ENCODE results near the gene FBXW2. TPM values are rescaled to one million over a fixed set of nuclear protein-coding genes. Genes with fewer than 3 reads are reported as not detected.

FBXW2 gene
- total RNA-seq, 6 experiments from 2014 or later: 61.5 to 73.9 (median 67.7) TPM

DNA sequence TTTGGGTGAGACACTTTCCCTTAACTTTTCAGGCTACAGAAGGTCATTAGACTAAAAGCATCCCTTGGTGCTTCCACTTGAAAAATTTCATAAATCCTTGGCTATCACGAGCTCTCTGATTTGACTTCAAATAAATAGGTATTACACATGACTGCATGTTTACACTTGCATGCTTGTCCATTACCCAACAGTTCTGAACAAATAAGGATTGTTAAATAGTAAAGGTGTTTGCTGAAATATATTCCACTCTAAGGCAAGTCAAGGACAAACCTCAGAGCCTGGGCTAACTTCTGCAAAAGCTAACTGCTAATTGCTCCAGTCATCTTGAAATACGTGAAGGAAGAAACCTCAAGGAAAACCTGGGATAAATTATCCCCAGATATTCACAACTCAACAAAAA, 14.5 kb downstream of the FBXW2 start:
- DNase-seq: no peak
- Mint-ChIP-seq H3K4me1 (ENCODE audit: low read depth) (peaks cover 4% of the 10 kb centered on the region), H3K27ac (no peak overlapping the region), H3K27me3 (ENCODE audit: insufficient read depth) (no peaks in the 10 kb centered on the region), H3K9me3 (no peaks in the 10 kb centered on the region), H3K36me3 (ENCODE audit: low read depth) (peaks cover 39% of the 10 kb centered on the region), H3K4me3 (no peak overlapping the region)
- TF ChIP-seq, protein P1, sequence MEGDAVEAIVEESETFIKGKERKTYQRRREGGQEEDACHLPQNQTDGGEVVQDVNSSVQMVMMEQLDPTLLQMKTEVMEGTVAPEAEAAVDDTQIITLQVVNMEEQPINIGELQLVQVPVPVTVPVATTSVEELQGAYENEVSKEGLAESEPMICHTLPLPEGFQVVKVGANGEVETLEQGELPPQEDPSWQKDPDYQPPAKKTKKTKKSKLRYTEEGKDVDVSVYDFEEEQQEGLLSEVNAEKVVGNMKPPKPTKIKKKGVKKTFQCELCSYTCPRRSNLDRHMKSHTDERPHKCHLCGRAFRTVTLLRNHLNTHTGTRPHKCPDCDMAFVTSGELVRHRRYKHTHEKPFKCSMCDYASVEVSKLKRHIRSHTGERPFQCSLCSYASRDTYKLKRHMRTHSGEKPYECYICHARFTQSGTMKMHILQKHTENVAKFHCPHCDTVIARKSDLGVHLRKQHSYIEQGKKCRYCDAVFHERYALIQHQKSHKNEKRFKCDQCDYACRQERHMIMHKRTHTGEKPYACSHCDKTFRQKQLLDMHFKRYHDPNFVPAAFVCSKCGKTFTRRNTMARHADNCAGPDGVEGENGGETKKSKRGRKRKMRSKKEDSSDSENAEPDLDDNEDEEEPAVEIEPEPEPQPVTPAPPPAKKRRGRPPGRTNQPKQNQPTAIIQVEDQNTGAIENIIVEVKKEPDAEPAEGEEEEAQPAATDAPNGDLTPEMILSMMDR (IDR thresholded peaks at IDR 0.05): no peak

DNA sequence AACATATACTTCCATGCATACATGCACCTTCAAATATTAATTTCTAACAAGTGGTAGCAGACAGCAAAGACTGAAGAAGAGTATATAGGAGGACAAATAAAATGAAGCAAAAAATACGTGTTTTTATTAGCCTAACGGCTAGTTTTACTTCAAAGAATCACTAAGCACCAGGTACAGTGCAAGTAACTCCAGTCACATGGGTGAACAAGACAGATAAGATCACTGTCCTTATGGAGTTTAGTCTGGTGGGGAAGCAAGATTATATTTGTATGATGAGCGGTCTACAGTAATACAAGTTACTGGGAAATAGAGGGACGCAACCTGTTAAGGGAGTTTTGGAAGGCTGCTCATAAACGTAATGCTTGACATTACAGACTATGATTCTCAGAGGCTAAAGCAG, 16.0 kb downstream of the FBXW2 start:
- no peaks in the 10 kb centered on the region for H3K9me3 Mint-ChIP-seq

DNA sequence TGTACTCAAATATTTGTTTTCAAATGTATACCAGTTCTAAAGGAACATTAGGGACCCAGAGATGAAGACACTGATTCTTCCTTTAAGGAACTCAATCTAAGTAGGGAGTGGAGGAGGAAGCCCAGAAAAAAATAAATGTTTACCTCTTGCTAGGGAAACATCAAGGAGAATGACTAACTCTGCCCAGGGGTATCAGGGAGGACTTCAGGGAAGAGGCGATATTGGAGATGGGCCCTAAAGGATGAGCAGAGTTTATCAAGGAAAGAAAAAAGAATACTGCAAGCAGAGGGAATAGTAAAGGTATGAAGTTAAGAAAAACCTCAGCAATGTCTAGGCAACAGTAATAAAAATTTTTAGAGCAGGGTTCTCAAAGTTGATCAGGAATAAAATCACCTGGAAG, 16.4 kb downstream of the FBXW2 start:
- no peaks in the 10 kb centered on the region for H3K4me1 Mint-ChIP-seq (ENCODE audit: low read depth)
- H3K36me3 Mint-ChIP-seq (ENCODE audit: low read depth): peaks cover 34% of the 10 kb centered on the region
- no peaks in the 10 kb centered on the region for H3K27me3 Mint-ChIP-seq (ENCODE audit: insufficient read depth)
- no peak overlapping the region for H3K27ac Mint-ChIP-seq
- no peak for DNase-seq
- TF ChIP-seq, protein P1 (IDR thresholded peaks at IDR 0.05): no peak
- no peak overlapping the region for H3K4me3 Mint-ChIP-seq
- H3K9me3 Mint-ChIP-seq: no peaks in the 10 kb centered on the region

More for the DNA sequence above, 16.0 kb downstream of the FBXW2 start:
- Mint-ChIP-seq H3K36me3 (ENCODE audit: low read depth) (peaks cover 34% of the 10 kb centered on the region), H3K4me1 (ENCODE audit: low read depth) (no peaks in the 10 kb centered on the region), H3K27ac (no peak overlapping the region), H3K4me3 (no peak overlapping the region), H3K27me3 (ENCODE audit: insufficient read depth) (no peaks in the 10 kb centered on the region)
- TF ChIP-seq, protein P1 (IDR thresholded peaks at IDR 0.05): no peak
- no peak for DNase-seq

DNA sequence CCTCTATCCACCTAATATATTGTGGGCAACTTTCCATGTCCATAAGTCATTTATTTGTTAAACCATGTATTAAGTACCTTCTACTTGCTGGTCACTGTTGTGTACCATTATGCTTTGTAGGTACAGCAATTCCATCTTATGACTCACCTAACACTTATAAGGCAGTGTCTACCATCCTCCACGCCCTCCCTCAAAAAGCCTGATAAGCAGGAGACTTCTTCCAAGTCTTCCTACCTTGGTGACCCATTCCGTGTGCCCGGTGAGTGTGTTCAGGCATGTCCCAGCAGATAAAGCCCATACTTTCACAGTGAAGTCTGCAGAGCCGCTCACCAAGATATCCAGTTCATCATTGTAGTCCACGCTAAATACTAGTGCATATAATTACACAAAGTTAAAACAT, 17.4 kb downstream of the FBXW2 start:
- Mint-ChIP-seq H3K27ac (no peak overlapping the region), H3K4me1 (ENCODE audit: low read depth) (no peaks in the 10 kb centered on the region), H3K4me3 (no peak overlapping the region), H3K27me3 (ENCODE audit: insufficient read depth) (no peaks in the 10 kb centered on the region), H3K9me3 (no peaks in the 10 kb centered on the region), H3K36me3 (ENCODE audit: low read depth) (peaks cover 39% of the 10 kb centered on the region)
- DNase-seq: no peak
- TF ChIP-seq, protein P1 (IDR thresholded peaks at IDR 0.05): no peak

DNA sequence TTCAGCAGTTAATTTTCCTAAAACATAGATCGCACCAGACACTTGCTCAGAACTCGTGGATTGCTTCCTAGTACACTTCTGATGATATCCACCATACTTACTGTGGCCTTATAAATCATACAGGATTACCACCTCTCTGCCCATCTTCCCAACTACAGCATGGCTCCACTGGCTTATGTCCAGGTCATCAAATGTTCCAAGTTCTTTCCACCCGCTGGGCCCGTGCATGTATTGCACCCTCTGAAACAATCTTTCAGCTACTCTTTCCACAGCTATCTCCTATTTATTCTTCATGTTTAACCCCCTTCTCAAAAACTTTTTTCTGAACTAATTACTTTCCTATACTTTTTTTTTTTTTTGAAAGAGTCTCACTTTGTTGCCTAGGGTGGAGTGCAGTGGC, 18.5 kb downstream of the FBXW2 start:
- TF ChIP-seq, protein P1 (IDR thresholded peaks at IDR 0.05): peak; percentile 35; the same call in 1 of the 2 replicates
- Mint-ChIP-seq H3K36me3 (ENCODE audit: low read depth) (peaks cover 39% of the 10 kb centered on the region), H3K4me1 (ENCODE audit: low read depth) (no peaks in the 10 kb centered on the region), H3K4me3 (no peak overlapping the region), H3K27ac (no peak overlapping the region), H3K9me3 (no peaks in the 10 kb centered on the region), H3K27me3 (ENCODE audit: insufficient read depth) (no peaks in the 10 kb centered on the region)
- DNase-seq: no peak

DNA sequence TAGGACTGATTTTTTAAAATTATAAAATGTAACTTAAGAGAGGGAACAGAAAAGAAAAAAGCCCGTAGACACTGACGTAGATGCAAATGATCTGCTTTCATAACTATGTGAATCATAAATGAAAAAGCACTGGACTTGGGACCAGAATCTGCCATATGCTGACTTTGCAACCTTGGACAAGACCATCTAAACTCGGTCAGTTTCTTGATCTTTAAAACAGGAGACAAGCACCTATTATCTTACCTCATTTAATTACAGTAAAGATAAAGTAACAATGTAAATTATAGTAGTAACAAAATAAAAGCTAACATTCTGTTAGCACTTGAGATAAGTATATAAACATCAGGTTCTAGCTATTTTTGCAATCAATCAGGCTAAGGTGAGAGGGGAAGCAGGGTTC, 20.0 kb downstream of the FBXW2 start:
- Mint-ChIP-seq H3K27me3 (ENCODE audit: insufficient read depth) (peaks cover 1% of the 10 kb centered on the region; the same call in 1 of the 2 replicates), H3K4me1 (ENCODE audit: low read depth) (peaks cover 1% of the 10 kb centered on the region), H3K36me3 (ENCODE audit: low read depth) (peaks cover 35% of the 10 kb centered on the region), H3K9me3 (no peaks in the 10 kb centered on the region), H3K27ac (no peak overlapping the region), H3K4me3 (no peak overlapping the region)
- TF ChIP-seq, protein P1 (IDR thresholded peaks at IDR 0.05): no peak
- no peak for DNase-seq
